Anterior cingulate cortex (tissue), 58 donors: ENCODE data around the gene PMFBP1.

Experiments used
- DNase-seq, 58 donors: peaks; one replicate each; lab custom pipeline; 2025; lab: John Stamatoyannopoulos, UW

The PMFBP1 gene

DNA sequence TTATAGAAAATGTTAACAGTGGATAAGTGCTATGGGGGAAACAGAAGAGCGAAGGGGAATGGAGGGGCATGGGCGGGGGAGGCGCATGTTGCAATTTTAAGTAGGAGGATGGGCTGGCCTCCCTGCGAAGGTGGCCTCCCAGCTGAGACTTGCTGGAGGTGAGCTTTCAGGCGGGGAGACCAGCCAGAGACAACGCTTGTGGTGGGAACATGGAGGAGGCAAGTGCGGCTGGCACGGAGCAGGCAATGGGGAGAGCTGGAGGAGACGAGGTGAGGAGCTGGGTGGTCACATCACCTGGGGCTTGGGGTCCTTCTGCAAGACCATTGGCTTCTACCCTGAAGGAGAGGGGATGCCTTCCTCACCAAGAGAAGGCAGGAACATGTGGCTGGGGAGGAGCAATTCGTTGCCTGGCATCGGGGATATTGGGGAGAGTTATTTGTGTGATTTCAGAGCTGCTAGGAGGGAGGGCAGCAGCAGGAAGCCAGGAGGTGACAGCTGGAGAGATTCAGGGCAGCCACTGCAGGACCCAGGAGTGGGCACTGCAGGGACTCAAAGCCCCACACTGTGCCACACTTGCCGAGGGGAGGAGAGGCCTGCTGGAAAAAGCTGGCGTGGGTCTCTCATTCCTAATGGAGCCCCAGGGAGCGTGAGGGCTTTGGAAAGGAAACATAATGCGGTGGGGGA, 34.4 kb downstream of the PMFBP1 start:
- DNase-seq: no peak

DNA sequence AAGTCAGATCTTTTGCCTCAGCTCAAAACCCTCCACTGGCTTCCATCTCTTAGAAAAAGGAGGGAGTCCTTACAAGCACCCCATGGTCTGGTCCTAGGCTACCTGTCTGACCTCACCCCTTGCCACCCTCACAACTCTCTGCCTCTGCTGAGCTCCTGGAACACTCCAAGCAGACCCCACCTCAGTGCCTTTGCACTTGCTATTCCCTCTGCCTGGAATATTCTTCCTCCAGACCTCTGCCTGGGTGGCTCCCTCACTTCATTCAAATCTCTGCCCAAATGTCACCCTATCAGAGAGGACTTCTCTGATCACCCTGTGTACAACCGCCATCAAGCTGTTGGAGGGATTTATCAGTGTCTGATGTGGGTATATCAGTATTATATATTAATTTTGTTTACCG, 37.4 kb downstream of the PMFBP1 start:
- no peak for DNase-seq

DNA sequence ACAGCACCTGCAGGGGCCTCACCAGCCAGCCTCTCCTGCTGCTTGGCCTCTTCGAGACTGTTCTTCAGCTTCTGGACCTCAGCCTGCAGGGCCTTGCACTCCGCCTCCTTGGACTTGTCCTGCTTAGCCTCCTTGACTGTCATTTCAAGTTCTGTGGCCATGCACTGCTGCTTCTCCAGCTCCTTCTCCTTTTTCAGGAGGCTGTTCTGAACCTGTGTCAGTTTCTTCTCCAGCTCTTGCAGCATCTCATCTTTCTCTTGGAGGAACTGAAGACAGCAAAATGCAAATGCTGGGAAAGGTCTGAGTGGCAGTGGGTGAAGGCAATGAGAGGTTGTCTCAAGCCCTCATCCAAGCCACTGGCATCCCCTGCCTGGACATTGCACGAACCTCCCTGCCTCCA, 39.2 kb downstream of the PMFBP1 start:
- no peak for DNase-seq

DNA sequence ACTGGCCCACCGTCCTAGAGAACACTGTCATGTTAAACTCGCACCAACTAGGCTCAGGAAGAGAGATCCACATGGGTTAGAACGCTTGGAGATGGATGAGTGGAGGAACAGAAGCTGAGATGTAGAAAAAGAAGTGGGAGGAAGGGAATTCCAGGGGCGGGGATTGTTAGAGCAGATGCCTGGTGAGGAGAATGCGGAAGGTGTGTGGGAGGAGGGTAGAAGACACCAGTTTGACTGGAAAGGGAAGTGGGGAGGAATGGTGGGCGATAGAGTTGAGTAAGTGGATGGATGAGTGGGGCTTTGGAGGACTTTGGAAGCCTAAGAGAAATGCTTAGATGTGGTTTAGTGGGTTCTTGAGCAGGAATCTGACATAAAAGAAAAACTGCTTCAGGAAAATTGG, 40.9 kb downstream of the PMFBP1 start:
- DNase-seq: peak in 1 of 58 donors; percentile 2

DNA sequence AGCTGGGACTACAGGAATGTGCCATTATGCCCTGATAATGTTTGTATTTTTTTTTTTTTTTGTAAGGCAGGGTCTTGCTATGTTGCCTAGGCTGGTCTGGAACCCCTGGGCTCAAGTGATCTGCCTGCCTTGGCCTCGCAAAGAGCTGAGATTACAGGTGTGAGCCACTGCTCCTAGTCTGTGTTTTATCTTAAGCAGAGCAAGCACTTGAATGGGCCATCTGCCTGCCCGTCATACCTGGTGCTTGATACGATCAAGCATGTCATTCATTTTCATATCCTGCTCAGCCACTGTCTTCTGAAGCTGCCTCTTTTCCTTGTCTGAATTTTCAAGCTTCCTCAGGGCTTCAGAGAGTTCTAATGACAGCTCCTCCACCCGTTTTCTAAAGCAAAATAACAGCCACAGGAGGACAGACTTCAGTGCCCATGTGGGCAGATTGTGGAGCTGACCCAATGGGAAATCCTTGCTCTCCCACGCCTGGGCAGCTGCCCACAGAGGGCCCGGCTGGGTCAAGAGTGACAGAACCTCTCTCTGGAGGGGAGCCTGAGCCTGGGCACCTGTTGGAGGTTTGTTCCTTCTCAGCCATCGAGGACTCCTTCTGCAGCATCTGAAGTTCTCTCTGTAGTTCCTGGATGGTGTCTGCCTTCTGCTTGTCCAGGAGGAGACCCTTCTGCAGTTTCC, 41.8 kb downstream of the PMFBP1 start:
- DNase-seq: no peak

DNA sequence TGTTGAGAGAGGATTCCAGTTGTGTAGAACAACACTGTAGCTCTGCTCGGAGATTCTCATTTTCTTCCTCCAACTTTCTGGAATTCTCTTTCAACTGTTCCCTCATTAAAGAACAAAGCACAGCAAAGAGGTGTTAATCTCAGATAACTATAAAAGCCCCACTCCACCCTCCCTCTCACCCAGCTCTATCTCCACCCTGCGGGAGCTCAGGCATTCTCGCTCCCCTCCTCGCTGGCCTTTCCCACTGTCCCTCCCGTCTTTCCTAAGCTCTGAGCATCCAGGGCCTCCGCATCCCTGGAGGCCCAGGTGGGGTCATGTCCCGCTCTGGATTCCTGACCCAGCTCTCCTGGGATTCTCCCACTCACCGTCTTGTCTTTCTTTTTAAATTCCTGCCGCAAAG, 43.3 kb downstream of the PMFBP1 start:
- DNase-seq: no peak

DNA sequence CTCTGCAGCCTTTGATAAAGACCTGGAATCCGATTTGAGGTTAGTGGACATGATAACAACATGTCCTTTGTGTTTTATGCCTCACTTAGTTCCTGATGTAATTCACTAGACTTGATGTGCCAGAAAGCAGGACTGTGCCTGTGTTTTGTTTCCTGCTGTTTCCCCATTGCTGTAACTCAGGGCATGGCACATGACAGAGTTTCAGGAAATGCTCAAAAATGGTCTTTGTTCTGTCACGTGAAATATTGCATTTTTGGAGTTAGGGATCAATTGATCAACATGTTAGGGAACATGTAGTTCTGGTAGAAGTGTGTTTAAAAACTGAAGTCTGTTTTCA, 45.6 kb downstream of the PMFBP1 start:
- peak in 1 of 58 donors; percentile 12 for DNase-seq

DNA sequence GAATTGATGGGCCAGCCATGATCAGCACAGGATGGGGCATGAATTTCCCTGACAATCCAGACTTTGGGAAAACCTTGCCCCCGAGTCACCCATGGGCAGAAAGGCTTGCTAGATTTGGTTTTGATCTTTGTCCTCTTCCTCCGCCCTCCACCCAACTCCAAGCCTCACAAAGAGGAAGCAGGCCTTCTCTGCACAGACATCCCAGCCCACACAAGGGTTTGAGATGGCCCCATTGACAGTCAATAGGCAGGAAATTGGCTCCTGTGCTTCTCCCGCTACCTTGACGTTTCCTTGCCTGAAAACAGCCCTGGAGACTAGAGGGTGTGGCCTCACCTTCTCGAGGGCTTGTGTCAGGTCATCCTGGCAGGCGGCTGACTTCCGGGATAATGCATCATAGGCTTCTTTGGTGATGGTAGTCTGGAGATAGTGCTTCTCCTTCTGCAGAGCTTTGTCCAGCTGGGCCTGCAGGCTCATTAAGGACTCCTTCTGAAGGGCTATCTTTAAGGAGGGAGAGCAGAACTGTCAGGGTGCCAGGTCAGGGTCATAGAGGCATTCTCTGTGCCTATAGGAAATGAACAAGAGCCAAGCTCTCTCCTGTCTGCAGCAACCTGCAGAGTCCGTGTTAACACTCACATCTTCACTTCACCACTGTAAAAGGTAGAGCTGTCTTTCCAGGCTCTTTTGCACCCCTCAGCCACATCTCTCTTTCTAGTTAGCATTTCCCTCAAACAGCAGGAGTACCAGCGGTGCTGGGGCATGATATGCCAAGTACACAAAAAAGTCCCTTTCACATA, 46.1 kb downstream of the PMFBP1 start:
- peak in 1 of 58 donors; percentile 3 for DNase-seq

DNA sequence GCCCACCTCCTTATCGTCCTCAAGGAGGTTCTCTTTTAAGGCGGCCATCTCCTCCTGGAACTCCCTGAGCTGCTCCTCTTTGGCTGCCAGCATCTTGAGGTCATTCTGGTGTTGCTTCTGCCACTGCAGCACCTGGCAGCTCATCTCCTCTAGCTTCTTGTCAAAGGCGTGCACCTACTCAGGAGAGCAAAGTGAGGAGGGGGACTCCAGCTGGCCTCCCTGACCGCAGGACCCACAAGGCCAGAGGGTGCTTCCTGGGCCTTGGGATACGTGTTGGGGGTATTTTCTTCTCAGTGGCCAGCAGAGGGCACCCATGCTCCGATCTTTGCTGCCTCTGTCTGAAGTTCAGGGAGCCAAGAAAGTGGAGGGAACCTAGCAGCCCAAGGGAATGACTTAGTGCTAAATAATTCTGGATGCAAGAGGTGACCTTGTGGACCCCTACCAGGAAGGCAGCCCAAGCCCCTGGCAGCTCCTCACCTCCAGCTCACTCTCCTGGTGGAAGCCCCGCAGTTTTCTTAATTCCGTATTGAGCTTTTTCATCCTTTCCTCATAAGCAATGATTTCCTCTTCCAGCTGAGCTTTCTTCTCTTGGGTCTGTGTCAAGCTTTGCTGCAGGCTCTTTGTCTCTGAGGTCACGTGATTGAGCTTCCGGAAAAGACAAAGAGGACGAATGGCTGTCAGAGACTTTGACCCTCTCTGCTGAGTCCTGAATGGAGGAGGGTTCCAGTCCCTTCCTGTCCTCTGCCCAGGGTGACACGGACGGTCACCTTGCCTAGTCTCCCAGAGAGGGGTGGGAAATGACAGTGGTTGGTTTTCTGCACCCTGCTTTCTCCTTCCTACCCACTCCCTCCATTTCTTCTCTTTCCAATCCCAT, 47.0 kb downstream of the PMFBP1 start:
- DNase-seq: peak in 55 of 58 donors; percentile 7 to 79 (median 56)

DNA sequence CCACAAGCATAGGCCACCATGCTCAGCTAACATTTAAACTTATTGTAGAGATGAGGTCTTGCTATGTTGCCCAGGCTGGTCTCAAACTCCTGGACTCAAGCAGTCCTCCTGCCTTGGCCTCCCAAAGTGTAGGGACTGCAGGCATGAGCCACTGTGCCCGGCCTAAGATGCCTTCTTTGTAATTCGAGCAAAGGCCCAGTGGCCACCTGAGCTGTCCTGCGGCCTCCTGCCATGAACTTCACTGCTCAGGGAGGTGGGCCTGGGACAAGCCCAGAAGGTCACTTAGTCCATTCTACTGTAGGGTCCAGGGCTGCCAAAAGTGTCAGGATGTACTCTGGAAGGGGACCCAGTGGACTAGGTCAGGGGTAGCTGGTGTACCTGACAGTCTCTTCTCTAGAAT, 47.8 kb downstream of the PMFBP1 start:
- no peak for DNase-seq

DNA sequence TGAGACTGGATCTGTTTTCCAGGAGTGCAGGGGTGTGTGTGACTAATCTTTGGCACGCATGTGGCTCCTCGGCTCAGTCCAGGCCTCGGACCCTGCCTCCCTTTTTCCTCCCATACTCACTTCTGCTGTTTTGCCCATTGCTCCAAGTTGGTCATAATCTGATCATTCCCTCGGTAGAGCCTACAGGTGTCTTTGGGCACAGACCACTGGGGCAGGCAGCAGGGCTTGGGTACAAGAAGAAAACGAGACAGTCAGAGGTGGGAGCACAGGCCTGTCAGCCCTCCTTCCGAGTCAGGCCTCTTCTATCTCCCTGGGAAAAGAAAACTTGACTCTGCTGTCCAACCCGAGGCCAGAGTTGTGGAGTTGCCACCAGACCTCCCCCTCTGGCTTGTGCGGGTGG, 48.5 kb downstream of the PMFBP1 start:
- no peak for DNase-seq

DNA sequence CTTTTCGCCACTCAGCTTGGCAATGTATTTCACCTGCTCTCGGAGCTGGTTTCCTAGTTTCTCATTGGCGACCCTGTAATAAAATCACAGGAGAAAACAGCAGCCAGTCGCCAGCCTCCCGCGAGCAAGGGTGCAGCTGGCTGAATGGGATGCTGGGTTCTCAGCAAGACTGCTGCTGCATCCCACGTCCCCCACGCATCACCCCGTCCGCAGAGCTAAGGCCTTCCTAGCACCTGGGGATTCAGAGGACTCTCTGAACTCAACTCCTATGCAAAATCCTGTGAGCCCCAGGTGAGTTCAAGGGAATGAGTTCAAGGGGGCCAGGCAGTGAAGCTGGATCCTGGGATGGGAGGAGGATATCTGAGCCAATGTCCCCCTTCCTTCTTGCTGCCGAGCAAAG, 49.0 kb downstream of the PMFBP1 start:
- DNase-seq: no peak

DNA sequence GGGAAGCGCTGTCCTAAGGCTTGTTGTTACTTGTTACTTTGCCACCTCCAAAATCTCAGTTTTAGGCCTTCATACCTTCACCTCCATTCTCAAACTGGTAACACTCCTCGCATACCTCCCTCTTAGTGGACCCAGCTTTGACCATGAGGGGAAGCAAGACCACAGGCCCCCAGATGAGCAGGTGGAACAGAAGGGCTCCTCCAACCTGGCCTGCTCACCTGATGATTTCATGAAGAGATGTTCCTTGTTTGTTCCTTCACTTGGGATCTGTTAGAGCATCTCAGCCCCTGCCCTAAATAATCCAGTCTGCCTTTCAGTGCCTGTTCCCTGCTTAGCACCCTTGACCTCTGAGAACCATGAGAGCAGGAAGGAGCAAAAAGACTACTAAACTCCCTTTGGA, 49.6 kb downstream of the PMFBP1 start:
- DNase-seq: no peak

DNA sequence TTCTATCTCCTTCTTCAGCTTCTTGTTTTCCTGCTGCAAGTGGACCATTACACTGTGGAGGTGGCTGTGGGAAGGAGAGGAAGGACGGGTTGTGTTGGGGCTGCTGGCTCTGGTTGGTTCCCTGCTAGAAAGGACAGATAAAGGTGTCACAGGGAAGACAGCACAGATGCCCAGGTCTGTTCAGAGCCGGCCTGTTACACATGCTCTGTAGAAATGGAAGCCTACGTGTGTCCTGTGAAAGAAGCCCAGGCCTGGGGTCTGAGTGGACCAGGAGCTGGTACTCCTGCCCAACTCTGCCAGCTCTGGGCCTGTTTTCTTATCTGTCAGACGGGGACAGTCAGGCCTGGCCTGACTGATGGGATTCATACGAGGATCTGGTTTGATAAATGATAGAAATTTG, 51.9 kb downstream of the PMFBP1 start:
- DNase-seq: no peak

DNA sequence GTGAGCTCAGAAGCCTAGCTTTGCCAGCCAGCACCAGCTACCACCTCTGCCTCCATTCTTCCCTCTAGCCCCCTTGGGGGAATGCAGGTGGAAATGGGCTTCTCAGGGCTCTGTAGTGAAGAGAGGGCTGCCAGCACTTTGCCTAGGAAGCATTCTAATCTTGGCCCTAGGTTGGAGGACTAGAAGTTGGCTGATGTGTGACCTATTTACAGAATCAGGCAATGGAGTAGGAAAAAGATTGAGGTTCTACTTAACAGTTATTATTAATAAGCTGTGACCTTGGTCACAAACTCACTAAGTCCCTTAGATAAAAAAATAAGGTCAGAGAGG, 58.4 kb downstream of the PMFBP1 start:
- no peak for DNase-seq

DNA sequence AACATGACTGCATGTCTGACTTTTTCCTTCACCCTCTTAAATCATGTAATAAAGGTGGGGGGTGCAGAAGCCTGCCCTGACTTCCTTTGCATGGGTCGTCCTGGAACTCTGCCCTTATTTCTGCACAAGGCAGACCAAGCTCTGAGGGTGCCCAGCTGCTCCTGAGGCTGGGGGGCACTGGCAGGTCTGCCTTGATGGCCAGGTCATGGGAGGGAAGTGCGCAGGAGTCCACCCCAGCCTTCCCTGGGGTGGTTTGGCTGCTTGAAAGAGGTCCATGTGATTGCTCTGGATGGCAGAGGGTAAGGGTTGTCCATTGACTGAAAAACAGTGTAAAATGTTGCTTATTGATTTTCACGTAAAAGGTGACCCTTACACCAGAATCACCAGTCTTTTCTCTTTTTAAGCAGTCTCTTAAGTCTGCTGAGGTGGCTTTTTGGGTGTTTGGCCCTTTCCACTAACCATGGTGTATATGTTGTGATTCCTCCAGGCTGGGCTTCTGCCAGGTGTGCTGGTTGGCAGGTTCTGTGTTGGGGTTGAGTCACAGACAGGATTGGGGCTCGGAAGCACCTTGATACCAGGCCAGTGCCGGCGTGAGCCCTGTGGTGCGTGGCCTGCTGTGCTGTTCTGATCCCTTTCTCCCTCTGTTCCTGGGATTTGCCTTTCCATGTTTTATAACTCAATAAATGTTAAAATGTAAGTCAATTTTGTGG, 58.9 kb downstream of the PMFBP1 start:
- DNase-seq: no peak

DNA sequence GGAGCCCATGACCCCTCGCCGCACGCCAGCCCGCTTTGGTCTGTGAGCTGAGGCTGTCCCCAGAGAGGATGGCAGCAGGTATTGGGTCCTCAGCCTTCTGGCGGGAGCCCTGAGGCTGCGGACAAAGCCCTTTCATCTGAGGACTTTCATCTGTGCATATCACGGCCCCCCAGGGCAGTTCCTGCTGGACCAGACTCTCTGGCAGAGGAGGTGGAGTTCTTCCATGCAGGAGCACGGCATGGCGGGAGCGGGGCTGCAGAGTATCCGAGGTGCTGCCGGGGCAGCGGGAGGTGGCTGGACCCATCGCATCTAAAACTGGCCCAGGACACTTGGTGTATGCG, 59.5 kb downstream of the PMFBP1 start:
- no peak for DNase-seq

DNA sequence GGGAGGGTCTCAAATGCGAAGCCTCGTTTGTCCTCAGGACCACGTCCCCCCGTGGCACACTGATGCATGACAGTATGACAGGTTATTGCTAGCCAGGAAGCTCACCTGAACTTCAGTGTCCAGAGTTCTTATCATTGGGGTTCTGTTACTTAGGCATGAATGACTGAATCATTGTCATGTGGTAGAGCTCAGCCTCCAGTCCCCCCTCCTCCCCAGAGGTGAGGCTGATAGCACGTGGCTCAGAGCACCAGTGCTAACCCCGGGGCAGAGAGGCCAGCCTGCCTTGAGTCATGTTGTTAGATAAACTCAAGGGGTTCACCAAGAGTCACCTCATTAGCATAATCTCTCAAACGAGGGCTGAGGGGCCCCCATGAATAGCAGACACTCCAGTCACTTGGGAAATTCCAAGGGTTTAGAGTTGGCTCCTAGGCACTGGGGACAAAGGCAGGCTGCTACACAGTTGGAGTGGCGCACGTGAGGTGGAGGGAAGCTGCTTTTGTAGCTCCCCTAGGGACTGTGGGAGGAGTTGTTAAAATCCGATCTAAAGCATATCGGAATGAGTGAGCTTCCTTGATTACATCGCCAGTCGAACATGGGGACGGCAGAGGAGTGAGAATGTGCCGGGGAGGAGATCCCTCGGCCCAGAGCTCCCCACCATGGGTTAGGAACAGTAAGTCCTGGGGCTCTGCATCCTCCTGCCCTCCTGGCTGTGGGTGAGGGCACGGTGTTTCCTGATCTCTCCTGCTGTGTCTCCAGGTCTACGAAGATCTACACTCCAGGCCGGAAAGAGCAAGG, 60.1 kb downstream of the PMFBP1 start:
- no peak for DNase-seq
